Esophagus muscularis mucosa (tissue), 4 donors: ENCODE results near the gene ANKMY2. TPM values are rescaled to one million over a fixed set of nuclear protein-coding genes. Genes with fewer than 3 reads are reported as not detected.

Experiments used
- DNase-seq: peaks from one replicate; pipeline ENCODE4 v3.0.0-alpha.2; 2017; ENCODE audit errors: extremely low spot score
- H3K27ac ChIP-seq, 4 donors: fragments of 200-600 bp; sonication (generic); replicated peaks in 1 of 4; 1 replicate in 3 of 4; 2 replicates in 1 of 4; pipeline ENCODE4 v1.5.1; 2016 to 2019; ENCODE audit warnings: mild to moderate bottlenecking in 1 of 4
- H3K27me3 ChIP-seq, 4 donors: fragments of 200-600 bp; sonication (generic); one replicate each; pipeline versions ENCODE4 v1.5.1 to v1.6.0; 2016 to 2019
- H3K36me3 ChIP-seq, 4 donors: fragments of 200-600 bp; sonication (generic); one replicate each; pipeline ENCODE4 v1.5.1; 2016 to 2019
- H3K4me1 ChIP-seq, 4 donors: fragments of 200-600 bp; sonication (generic); one replicate each; pipeline ENCODE4 v1.5.1; 2016 to 2019
- H3K4me3 ChIP-seq, 4 donors: fragments of 200-600 bp; sonication (generic); 1 replicate in 2 of 4; 2 replicates in 2 of 4; pipeline ENCODE4 v1.5.1; 2016 to 2019; ENCODE audit warnings: mild to moderate bottlenecking in 4 of 4, moderate library complexity in 1 of 4
- H3K9me3 ChIP-seq, 4 donors: fragments of 200-600 bp; sonication (generic); 1 replicate in 3 of 4; 2 replicates in 1 of 4; pipeline ENCODE4 v1.5.1; 2016 to 2019
- EP300 ChIP-seq: sonication (generic); formaldehyde crosslinking; IDR thresholded peaks from one replicate; pipeline ENCODE4 v1.6.1; 2017; ENCODE audit warnings: antibody characterized with exemption
- POLR2A ChIP-seq: fragments of 450-650 bp; IDR thresholded peaks from one replicate; pipeline ENCODE4 v1.6.1; 2017; ENCODE audit warnings: antibody characterized with exemption, moderate library complexity, mild to moderate bottlenecking, low read depth
- POLR2AphosphoS5 ChIP-seq, 2 donors: sonication (generic); formaldehyde crosslinking; IDR thresholded peaks; one replicate each; pipeline ENCODE4 v1.6.1; 2017; ENCODE audit warnings: antibody characterized with exemption in 2 of 2
- WGBS: methylation state at CpG from one replicate; pipeline ENCODE4 v1.1.5; 2018; 5-methylcytosine and 5-hydroxymethylcytosine counted together
- intact Hi-C: fragments of 100-400 bp; cut with DNase I; formaldehyde crosslinking; loops from one replicate; pipeline ENCODE4 v1.15.1; 2023
- total RNA-seq, 4 donors: library from RNA; depleted of rRNA; stranded (reverse); fragments of >200 nt; gene quantifications; one replicate each; pipeline versions ENCODE4 v1.1.0 to v1.2.1, GENCODE V29; 2016
- TF ChIP-seq, protein P1 (sequence below), 3 experiments: fragments of 200-600 bp in 2 of 3; fragments of 450-650 bp in 1 of 3; sonication (generic) in 2 of 3; IDR thresholded peaks; one replicate each; pipeline ENCODE4 v1.5.1; 2017 to 2019; ENCODE audit warnings: antibody characterized with exemption in 3 of 3, mild to moderate bottlenecking in 2 of 3, moderate library complexity in 1 of 3

Gene ANKMY2
- total RNA-seq, 4 donors from 2014 or later: 12.4 to 24.9 (median 17.6) TPM

DNA sequence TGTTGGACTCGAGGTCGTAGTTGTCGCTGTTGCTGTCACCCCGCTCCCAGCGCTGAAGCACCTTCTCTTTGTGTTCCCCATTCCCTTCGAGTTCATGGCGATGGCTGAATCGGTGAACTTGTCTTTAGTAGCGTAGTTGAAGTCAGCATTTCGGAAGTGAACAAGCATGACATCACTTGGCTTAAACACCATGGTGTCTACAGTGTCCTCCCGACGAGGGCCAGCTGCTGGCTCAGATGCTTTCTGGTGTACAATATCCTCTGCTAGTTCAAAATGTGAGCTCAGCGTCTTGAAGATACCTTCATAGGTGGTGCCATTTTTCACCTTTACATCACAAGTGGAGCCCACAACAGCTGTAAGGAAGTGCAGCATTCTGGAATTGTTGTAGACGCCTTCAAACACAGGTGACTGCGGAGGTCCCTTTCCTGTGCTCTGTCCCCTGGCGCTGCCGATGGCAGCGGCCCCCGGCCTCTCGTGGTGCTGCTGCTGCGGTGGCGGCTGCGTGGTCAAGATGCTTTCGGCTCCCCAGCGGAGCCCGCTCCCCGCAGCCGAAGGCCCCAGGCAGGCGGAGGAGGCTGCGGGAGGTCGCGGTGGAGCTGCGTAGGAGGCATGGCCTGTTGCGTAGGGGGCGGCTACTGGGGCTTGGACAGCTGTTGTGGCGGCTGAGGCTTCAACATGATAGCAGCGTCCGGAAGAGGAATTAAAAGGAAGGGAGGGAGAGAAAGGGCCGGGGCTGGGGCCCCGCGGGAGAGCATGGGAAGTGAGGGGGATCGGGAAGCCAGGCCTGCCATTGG is 59.3 kb downstream of the ANKMY2 start:
- H3K9me3 ChIP-seq: no peaks in the 10 kb centered on the region
- WGBS: 80% methylated on average over 27 of the region's 42 CpGs
- no peak for TF ChIP-seq POLR2AphosphoS5 (IDR thresholded peaks at IDR 0.05)
- TF ChIP-seq, protein P1, sequence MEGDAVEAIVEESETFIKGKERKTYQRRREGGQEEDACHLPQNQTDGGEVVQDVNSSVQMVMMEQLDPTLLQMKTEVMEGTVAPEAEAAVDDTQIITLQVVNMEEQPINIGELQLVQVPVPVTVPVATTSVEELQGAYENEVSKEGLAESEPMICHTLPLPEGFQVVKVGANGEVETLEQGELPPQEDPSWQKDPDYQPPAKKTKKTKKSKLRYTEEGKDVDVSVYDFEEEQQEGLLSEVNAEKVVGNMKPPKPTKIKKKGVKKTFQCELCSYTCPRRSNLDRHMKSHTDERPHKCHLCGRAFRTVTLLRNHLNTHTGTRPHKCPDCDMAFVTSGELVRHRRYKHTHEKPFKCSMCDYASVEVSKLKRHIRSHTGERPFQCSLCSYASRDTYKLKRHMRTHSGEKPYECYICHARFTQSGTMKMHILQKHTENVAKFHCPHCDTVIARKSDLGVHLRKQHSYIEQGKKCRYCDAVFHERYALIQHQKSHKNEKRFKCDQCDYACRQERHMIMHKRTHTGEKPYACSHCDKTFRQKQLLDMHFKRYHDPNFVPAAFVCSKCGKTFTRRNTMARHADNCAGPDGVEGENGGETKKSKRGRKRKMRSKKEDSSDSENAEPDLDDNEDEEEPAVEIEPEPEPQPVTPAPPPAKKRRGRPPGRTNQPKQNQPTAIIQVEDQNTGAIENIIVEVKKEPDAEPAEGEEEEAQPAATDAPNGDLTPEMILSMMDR (IDR thresholded peaks at IDR 0.05): no peak
- TF ChIP-seq EP300: no peak
- TF ChIP-seq POLR2A: no peak
- no peaks in the 10 kb centered on the region for H3K4me1 ChIP-seq
- no peak overlapping the region for H3K27ac ChIP-seq
- peak overlapping the region in 3 of 4 donors; percentile 25 to 33 (median 32) for H3K4me3 ChIP-seq
- H3K27me3 ChIP-seq: no peaks in the 10 kb centered on the region
- intact Hi-C loops: no loop called here
- no peak for DNase-seq
- no peaks in the 10 kb centered on the region for H3K36me3 ChIP-seq

DNA sequence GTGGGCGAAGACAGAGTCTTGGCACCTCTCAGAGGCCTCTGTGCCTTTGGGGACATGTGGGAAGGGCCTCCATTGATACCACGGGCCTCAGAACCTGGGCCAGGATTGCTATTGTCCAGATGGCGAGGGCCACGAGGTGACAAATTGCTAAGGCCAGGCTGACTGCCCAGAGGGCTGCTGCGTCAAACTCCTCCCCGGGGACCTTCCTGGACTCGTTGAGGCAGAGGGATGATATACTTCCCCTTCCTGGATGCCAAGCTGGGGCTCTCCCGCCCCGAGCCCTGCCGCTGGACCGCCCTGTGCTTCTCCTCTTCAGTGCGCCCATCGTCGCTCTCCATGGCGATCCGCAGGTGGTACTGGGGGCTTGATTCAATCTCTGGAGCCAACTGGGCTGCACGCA is 60.0 kb downstream of the ANKMY2 start:
- Histone ChIP-seq H3K27ac (no peak overlapping the region), H3K36me3 (no peaks in the 10 kb centered on the region), H3K9me3 (no peaks in the 10 kb centered on the region), H3K27me3 (no peaks in the 10 kb centered on the region), H3K4me3 (no peak overlapping the region), H3K4me1 (no peaks in the 10 kb centered on the region)
- intact Hi-C loops: no loop called here
- TF ChIP-seq POLR2A (no peak), EP300 (no peak), POLR2AphosphoS5 (IDR thresholded peaks at IDR 0.05) (no peak)
- TF ChIP-seq, protein P1 (IDR thresholded peaks at IDR 0.05): no peak
- DNase-seq: no peak
- 95% methylated on average over 12 of the region's 17 CpGs for WGBS

DNA sequence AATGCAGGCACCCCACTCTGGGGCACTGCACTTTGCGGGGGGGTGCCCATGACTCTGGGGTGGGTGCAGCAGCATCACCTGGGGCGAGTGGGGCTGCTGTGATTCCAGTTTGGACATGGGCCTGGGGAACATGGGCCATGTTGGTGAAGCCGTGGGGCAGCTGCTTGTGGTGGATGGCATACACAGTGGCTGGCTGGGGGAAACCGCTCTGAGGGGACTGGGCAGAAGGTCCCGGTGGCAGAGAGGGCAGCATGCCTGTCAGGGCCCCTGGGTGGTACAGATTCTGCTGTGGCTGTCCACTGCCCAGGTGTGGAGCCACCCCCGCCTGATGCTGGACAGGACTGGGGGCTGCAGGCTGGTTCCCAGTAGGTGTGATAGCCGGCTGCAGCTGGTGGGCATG is 61.7 kb downstream of the ANKMY2 start:
- no peaks in the 10 kb centered on the region for H3K27me3 ChIP-seq
- whole genome bisulfite sequencing: 95% methylated on average over 6 of the region's 7 CpGs
- DNase-seq: no peak
- H3K4me1 ChIP-seq: no peaks in the 10 kb centered on the region
- TF ChIP-seq POLR2A (no peak), EP300 (no peak), POLR2AphosphoS5 (IDR thresholded peaks at IDR 0.05) (no peak)
- TF ChIP-seq, protein P1 (IDR thresholded peaks at IDR 0.05): no peak
- no peaks in the 10 kb centered on the region for H3K9me3 ChIP-seq
- intact Hi-C loops: no loop called here
- no peak overlapping the region for H3K4me3 ChIP-seq
- no peak overlapping the region for H3K27ac ChIP-seq
- H3K36me3 ChIP-seq: no peaks in the 10 kb centered on the region

DNA sequence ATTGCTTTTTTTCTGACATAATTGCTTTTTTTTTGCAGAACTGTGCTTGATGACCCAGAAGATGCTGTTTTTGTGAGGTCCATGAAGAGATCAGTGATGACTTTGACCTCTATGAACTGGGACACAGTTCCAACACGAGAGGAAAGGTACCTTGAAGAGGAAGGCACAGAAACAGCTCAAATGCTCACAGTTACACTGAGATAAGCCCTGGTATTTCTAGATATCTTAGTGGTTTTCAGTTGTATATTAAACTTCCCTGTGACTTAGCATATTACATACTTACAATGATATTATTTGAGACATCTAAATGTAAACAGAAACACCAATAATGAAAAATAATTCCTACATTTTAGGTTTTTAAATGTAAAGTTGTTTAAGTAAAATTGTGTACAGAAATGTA is 64.3 kb downstream of the ANKMY2 start:
- no peaks in the 10 kb centered on the region for H3K9me3 ChIP-seq
- no peaks in the 10 kb centered on the region for H3K36me3 ChIP-seq
- TF ChIP-seq EP300 (no peak), POLR2A (no peak), POLR2AphosphoS5 (IDR thresholded peaks at IDR 0.05) (no peak)
- TF ChIP-seq, protein P1 (IDR thresholded peaks at IDR 0.05): no peak
- DNase-seq: no peak
- no peak overlapping the region for H3K27ac ChIP-seq
- H3K4me1 ChIP-seq: no peaks in the 10 kb centered on the region
- H3K27me3 ChIP-seq: no peaks in the 10 kb centered on the region
- no peak overlapping the region for H3K4me3 ChIP-seq
- intact Hi-C loops: no loop called here
- 58% methylated on average over 1 of the region's 1 CpG for WGBS

DNA sequence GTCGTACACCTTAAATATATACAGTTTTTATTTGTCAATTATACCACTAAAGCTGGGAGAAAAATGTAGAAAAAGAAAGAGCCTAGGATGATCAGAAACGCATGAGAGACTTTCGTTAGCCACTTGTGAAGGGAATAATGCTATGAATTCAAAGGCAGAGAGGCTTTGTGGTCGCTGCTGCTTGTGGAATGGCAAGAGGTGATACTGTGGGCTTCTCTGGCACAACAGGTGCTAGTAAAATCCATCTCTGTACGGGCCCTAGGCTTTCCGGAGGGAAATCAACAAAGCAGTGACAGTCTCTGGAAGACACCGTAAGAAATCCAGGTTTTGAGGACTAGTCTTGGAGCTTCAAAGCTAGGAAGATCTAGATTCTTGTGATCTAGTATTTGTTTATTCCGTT is 66.3 kb downstream of the ANKMY2 start:
- TF ChIP-seq EP300: no peak
- TF ChIP-seq, protein P1 (IDR thresholded peaks at IDR 0.05): no peak
- TF ChIP-seq POLR2A: no peak
- TF ChIP-seq POLR2AphosphoS5 (IDR thresholded peaks at IDR 0.05): no peak
- intact Hi-C loops: no loop called here
- no peaks in the 10 kb centered on the region for H3K27me3 ChIP-seq
- H3K36me3 ChIP-seq: no peaks in the 10 kb centered on the region
- no peak for DNase-seq
- H3K9me3 ChIP-seq: no peaks in the 10 kb centered on the region
- H3K4me3 ChIP-seq: no peak overlapping the region
- no peak overlapping the region for H3K27ac ChIP-seq
- no peaks in the 10 kb centered on the region for H3K4me1 ChIP-seq
- WGBS: 82% methylated on average over 8 of the region's 8 CpGs
